Hindlimb muscle (tissue), 1 donor: ENCODE results near the gene SNX14. TPM values are rescaled to one million over a fixed set of nuclear protein-coding genes. Genes with fewer than 3 reads are reported as not detected.

ENCODE experiments used
- DNase-seq: peaks from one replicate; pipeline ENCODE4 v3.0.0-alpha.2; 2013
- polyA plus RNA-seq: library from polyadenylated mRNA; unstranded; fragments of 120-200 nt; gene quantifications from one replicate; pipeline ENCODE4 v1.2.1, GENCODE V29; 2013; ENCODE audit not compliant: insufficient read length

Gene SNX14
- polyA plus RNA-seq, 1 donor, result 42.3 TPM

GRCh38 chr6:85496856-85497255 is 96.8 kb downstream of the SNX14 start:
- no peak for DNase-seq

DNA sequence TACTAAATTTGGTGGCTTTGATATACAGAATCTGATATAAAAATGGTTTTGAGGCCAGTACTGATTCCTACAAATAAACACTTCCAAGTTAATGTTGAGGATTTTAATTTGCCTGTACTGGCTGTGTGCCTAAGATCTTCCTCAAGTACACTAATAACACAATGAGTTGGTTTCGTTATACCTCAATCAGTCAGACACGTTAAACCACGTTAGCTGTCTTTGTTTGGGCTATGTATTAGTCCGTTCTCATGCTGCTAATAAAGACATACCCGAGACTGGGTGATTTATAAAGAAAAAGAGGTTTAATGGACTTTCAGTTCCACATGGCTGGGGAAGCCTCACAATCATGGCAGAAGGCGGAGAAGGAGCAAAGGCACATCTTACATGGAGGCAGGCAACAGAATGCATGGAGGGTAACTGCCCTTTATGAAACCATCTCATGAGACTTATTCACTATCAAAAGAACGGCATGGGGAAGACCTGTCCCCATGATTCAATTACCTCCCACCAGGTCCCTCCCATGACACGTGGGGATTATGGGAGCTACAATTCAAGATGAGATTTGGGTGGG is 97.6 kb downstream of the SNX14 start:
- DNase-seq, result no peak

- no peak for DNase-seq
Measured at GRCh38 chr6:85494547-85495536, 98.8 kb downstream of the SNX14 start.

- DNase-seq, result no peak
Measured at GRCh38 chr6:85493389-85493788, 100.3 kb downstream of the SNX14 start.

- DNase-seq, result no peak
Measured at GRCh38 chr6:85490516-85491248, 103.0 kb downstream of the SNX14 start.

DNA sequence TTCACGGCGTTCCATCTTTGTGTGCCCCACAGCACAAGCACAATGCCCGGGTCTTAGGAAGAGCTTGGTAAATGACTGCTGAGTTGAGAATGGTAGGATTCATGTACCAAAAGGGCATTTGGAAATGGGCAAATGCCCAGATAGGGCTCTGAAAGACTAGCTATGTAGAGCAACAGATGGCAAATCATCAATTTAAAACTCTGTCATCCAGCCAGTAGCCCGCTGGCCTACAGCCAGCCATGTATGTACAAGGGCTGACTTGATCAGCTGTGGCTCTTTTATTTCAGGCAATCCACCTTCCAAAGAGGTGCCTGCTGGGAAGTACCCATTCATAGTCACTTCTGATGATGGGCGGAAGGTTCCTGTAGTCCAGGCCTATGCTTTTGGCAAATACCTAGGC is 108.7 kb downstream of the SNX14 start:
- no peak for DNase-seq

DNA sequence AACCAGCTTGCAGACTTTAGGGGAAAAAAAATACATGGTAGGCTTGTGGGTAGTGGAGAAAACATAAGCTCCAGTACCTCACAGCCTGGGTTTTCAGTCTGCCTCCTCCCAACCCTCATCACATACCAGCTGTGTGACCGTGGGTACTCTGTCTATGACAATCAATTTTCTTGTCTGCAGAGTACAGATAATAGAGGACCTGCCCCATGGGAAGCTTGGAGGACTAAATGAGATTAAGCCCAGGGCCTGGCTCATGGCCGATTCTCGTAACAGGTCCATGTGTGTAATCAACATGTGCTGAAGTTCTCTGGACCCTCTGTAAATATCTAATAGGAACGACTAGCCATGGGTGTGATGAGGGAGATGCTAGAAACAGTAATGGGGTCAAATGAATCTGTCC is 109.8 kb downstream of the SNX14 start:
- no peak for DNase-seq

DNA sequence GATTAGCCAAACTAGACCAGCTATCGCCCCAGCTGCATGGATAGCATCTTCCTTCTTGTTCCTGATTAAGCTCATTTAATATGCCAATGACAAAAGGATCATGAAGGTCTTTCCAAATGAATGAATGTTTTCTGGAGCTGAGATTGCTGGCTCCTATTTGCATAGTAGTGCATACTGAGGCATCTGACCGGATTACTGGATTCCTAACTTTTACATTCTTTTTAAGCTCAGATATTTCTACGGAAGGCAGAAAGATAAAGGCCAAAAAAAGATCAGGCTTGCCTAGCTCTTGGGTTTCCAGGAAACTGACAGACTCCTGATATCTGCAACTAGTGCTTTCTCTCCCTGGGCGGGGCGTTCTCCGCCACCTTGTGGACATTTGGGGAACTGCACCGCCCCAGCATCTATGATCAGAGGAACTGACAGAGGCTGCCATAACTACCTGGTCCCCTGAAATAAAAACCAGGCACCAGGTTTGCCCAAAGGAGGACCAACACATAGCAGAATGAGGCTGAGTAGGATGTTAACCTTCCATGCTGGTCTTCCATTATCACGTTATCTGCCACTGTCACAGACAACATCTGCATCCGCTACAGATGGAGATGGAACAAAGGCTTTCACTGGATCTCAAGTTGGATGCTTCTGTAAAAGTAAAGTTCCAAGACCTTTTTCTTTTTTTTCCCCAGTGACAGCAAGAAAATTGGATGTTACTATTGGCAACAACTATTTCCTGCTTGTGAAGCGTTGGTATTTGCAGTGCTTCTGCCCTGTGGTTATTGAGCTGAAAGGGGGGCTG is 110.6 kb downstream of the SNX14 start:
- DNase-seq, result peak; percentile 74

DNA sequence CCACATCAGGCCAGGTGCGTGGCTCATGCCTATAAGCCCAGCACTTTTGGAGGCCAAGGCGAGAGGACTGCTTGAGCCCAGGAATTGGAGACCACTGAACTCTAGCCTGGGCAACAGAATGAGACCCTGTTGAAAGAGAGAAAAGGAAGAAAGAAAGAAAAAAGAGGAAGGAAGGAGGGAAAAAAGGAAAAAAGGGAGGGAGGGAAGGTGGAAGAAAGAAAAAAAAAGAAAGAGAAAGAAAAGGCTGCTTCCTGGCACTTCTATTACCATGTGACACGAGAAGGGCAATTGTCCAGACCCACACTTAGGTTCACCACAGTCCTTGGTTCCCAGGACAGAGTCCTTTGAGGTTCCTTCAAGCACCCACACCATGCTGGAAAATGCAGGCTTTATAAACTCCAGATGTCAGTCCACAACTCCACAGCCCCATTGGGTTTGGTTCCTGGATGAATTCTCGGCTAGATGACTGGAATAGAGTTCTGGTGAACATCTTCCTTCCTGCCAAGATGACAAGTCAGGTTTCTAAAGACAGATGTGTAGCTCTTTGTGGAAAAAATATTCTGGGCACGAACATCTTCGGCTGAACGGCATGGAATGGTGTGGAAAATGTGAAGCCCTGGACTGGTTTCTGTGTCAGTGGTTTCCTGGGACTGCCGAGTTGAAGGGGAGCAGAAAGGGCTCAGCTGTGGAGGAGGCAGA is 111.3 kb downstream of the SNX14 start:
- peak; percentile 56 for DNase-seq

DNA sequence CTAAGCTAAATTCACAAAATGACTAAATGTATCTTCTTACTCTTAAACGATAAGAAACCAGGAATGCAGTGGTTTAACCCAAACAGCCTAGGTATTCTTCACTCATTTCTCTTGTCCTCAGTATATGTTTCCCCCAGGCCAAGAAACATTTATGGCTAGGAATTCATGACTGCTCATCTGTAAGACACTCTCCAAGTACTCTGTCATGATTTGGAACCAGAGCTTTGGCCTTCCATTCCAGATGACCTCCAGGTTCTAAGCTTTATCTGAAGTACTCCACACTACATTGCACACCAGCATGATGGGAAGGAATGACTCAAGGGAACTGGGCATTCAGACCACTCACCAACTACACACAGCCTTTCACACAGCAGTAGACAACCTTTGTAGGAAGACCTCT is 114.5 kb downstream of the SNX14 start:
- no peak for DNase-seq

DNA sequence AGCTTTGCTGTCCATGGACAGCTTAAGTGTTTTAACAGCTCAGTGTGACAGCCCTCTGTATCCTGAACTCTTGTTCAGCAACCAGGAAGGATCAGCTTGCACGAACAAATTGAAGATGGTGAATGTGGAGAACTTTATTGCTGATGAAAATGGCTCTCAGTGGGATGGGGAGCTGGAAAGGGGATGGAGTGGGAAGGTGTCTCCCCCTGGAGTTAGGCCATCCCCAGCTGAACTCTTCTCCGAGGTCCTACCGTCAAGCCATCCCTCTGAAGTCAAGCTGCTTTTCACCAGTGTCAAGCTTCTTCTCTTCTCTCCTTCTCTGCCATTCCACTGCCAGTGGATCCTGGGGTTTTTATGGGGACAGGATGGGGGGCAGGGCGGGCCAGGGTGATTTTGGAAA is 117.1 kb downstream of the SNX14 start:
- DNase-seq, result no peak

- no peak for DNase-seq
Measured at GRCh38 chr6:85473748-85474147, 119.9 kb downstream of the SNX14 start.

DNA sequence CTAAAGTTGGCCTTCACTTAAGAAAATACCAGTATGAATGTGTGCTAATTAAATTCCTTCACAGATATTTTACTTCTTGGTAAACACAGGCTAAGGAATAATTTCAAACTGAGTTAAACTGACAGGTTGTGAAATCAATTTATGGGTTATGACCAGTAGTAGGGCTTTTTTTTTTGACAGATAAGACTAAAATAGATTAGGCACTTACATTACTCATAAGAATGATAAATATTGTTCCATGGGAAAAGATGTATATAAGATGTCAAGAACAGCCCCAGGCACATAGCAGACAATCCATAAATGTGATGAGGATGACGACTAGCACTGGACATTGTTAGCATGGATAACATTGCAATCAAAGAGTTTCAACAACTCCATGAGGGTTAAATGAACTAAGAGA is 120.9 kb downstream of the SNX14 start:
- DNase-seq, result no peak

- no peak for DNase-seq
Measured at GRCh38 chr6:85470023-85470410, 123.6 kb downstream of the SNX14 start.

GRCh38 chr6:85469276-85470022 is 124.2 kb downstream of the SNX14 start:
- DNase-seq, result no peak

GRCh38 chr6:85468326-85468725 is 125.3 kb downstream of the SNX14 start:
- no peak for DNase-seq

- DNase-seq, result no peak
Measured at GRCh38 chr6:85465762-85466161, 127.9 kb downstream of the SNX14 start.

- no peak for DNase-seq
Measured at GRCh38 chr6:85464722-85465150, 128.9 kb downstream of the SNX14 start.

DNA sequence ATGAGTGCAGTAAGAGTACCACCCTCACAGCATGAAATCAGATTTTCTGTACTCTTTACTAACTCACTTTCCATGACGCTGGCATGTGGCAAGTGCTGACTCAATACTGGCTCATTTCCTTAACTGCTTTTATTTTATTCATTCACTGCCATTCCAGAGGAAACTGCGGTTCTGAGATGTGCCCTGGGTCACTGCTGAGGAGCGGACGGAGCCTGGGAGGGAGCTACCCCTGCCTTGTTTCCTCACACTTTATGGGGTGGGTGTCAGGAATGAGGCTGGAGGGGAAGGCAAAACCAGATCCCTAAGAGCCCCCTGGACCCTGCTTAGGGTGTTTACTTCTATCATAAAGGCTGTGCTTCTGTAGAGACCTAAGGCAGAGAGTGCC is 129.4 kb downstream of the SNX14 start:
- DNase-seq, result no peak

- no peak for DNase-seq
Measured at GRCh38 chr6:85463621-85464259, 129.9 kb downstream of the SNX14 start.

- DNase-seq, result no peak
Measured at GRCh38 chr6:85462673-85463072, 131.0 kb downstream of the SNX14 start.
